ACC112 (cell line): Measurements from ENCODE around the gene BACH1.

ENCODE experiments used
- H2AFZ ChIP-seq: fragments of 200-600 bp; sonication (generic); one replicate; pipeline ENCODE4 v1.6.0; 2017; ENCODE audit warnings: antibody characterized with exemption, low read length; ENCODE audit not compliant: unreplicated experiment
- H3K27ac ChIP-seq: fragments of 200-600 bp; sonication (generic); 2 replicates; pipeline ENCODE4 v1.5.1; 2014; ENCODE audit warnings: low read depth, mild to moderate bottlenecking, antibody characterized with exemption, low read length, moderate library complexity
- H3K27me3 ChIP-seq: fragments of 200-600 bp; sonication (generic); 2 replicates; pipeline ENCODE4 v1.6.1; 2014; ENCODE audit warnings: mild to moderate bottlenecking, antibody characterized with exemption, low read length, moderate library complexity, mixed read lengths; ENCODE audit not compliant: insufficient read depth
- H3K36me3 ChIP-seq: fragments of 200-600 bp; sonication (generic); 2 replicates; pipeline ENCODE4 v1.6.1; 2016; ENCODE audit warnings: mild to moderate bottlenecking, antibody characterized with exemption, low read length, moderate library complexity, mixed read lengths; ENCODE audit not compliant: insufficient read depth
- H3K4me1 ChIP-seq: fragments of 200-600 bp; sonication (generic); one replicate; pipeline ENCODE4 v1.6.1; 2016; ENCODE audit warnings: low read length, mixed read lengths; ENCODE audit not compliant: insufficient read depth, unreplicated experiment, control insufficient read depth
- H3K4me3 ChIP-seq: fragments of 200-600 bp; sonication (generic); 2 replicates; pipeline ENCODE4 v1.5.1; 2014; ENCODE audit warnings: mild to moderate bottlenecking, low read depth, low read length
- H3K79me2 ChIP-seq: fragments of 200-600 bp; sonication (generic); one replicate; pipeline ENCODE4 v1.6.0; 2016; ENCODE audit warnings: low read length; ENCODE audit not compliant: control insufficient read depth, unreplicated experiment, insufficient read depth

Gene BACH1

DNA sequence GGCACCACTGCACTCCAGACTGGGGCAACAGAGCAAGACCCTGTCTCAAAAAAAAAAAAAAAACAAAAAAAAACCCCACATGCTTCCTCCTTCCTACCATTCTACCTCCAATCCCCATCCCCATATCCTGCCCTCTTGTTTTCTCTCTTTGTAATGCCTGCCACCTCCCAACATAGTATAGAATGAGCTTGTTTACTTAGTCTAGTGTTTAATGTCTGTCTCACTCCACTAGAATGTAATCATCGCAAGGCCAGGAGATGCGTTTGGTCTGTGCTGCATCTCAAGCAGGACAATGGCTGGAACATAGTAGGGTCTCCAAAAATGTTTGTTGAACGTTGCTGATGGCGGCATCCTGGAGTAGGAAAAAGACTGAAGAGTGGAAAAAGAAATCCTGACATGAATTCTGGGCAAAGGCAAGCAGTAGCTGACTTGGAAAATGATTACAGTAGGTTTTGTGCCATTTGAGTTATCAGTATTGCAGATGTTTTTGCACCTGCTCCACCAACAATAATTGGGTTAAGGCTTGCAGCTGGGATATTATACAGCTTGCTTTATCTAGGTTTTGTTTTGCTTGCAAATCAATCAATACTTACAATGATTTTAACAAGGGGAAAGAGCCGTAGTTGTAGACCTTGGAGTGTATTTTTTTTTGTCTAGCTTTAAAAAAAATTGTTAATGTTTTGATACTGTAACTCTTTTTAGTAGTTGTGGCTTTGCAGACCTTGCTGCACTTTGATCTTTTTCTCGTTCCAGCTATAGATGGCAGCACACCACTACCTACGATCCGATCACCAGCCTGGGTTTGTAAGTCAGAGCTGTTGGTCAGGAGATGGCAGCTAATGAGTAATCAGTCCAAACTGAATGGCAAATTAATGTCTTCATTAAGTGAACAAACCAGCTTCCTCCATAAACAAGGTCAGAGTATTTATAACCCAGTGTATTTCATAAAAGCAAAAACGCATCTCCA lies 62.4 kb downstream of the BACH1 start:
- no peak overlapping the region for H3K27ac ChIP-seq
- H3K27me3 ChIP-seq, result no peaks in the 10 kb centered on the region
- H3K79me2 ChIP-seq, result no peaks in the 10 kb centered on the region
- no peak overlapping the region for H3K4me3 ChIP-seq
- H3K4me1 ChIP-seq, result peaks cover 5% of the 10 kb centered on the region
- no peak overlapping the region for H2AFZ ChIP-seq
- peaks cover 11% of the 10 kb centered on the region; the same call in 1 of the 2 replicates for H3K36me3 ChIP-seq

DNA sequence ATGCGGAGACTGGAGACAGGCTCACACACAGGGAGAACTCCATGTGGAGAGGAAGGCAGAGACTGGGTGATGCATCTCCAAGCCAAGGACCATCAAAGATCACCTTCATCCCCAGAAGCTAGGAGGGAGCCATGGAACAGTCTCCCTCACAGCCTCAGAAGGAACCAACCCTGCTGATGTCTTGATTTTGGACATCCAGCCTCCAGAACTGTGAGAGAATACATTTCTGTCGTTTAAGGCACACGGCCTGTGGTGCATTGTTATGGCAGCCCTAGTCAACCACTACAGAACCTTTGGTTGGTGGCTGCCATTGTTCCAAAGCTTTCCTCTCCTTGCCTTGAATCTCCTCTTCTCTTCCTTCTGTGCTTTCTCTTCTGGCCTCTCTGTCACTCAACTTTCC lies 64.0 kb downstream of the BACH1 start:
- H3K36me3 ChIP-seq, result peaks cover 15% of the 10 kb centered on the region; the same call in 1 of the 2 replicates
- H3K4me3 ChIP-seq, result no peak overlapping the region
- H3K79me2 ChIP-seq, result no peaks in the 10 kb centered on the region
- H3K4me1 ChIP-seq, result peaks cover 5% of the 10 kb centered on the region
- no peaks in the 10 kb centered on the region for H3K27me3 ChIP-seq
- no peak overlapping the region for H2AFZ ChIP-seq
- no peak overlapping the region for H3K27ac ChIP-seq

DNA sequence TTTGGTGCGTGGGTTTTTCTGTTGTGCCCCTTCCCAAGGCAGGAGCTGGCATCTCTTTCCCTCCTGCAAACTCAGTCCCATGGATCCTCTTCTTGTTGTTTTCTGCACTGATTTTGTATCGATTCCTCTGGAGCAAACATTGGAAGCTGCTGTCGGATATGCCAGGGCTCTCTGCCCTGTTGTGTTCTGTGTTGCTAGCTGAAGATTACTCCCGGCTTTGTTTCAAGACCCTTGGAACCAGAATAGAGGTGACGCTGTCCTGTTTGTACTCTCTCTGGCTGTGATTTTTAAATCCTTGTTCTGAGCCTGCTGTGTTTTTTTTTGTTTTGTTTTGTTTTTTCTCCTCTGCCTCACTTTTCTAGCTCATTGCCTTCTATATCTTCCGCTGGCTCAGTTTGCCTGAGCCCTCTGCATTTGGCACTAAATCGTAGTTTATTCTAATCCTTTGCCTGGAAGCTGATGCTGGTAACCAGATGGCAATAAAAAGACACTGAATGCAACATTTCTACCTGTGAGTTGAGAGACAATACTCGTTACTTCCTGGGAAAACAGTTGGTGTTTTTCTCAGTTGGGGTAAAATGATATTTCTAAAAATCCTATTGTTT lies 67.0 kb downstream of the BACH1 start:
- no peaks in the 10 kb centered on the region for H3K4me1 ChIP-seq
- no peak overlapping the region for H2AFZ ChIP-seq
- H3K36me3 ChIP-seq, result peaks cover 12% of the 10 kb centered on the region; the same call in 1 of the 2 replicates
- H3K27me3 ChIP-seq, result no peaks in the 10 kb centered on the region
- no peak overlapping the region for H3K27ac ChIP-seq
- H3K4me3 ChIP-seq, result no peak overlapping the region
- no peaks in the 10 kb centered on the region for H3K79me2 ChIP-seq

DNA sequence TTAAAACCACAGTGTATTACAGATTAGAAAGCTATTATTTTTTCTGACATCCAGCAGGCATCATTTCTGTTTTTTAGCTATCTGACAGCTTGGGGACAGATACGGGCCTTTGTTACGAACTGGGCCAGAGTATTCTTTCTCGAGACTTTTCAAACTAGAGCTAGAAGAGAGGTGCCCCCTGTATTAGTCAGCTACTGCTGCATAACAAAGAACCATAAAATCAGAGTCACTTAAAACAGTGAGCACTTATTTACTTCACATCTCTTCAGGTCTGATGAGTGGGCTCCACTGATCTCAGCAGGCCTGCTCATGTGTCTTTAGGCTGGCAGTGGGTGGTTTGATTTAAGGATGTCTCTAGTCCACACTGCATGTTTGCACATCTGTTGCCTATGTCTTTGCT lies 67.8 kb downstream of the BACH1 start:
- H3K4me3 ChIP-seq, result no peak overlapping the region
- peaks cover 9% of the 10 kb centered on the region; the same call in 1 of the 2 replicates for H3K36me3 ChIP-seq
- no peak overlapping the region for H2AFZ ChIP-seq
- H3K79me2 ChIP-seq, result no peaks in the 10 kb centered on the region
- no peaks in the 10 kb centered on the region for H3K27me3 ChIP-seq
- H3K4me1 ChIP-seq, result no peaks in the 10 kb centered on the region
- no peak overlapping the region for H3K27ac ChIP-seq

DNA sequence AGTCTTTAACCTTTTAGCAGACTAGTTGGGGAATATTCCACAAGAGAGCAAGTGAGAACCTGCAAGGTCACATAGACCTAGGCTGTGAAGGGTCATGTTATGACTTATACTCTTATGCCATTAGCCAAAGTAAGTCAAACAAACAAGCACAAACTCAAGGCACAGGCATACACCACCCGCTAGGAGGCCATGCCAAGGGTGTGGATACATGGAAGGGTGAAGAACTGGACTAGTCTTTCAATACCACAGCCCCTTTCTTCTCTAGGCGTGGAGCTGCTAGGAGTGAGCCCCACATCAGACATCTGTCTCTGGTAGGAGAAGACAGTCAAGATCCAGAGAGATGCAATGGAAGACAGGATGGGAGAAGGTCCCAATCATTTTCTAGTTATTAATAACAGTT lies 68.6 kb downstream of the BACH1 start:
- no peak overlapping the region for H3K4me3 ChIP-seq
- H3K4me1 ChIP-seq, result no peaks in the 10 kb centered on the region
- H3K79me2 ChIP-seq, result no peaks in the 10 kb centered on the region
- no peak overlapping the region for H3K27ac ChIP-seq
- H3K36me3 ChIP-seq, result peaks cover 7% of the 10 kb centered on the region; the same call in 1 of the 2 replicates
- H3K27me3 ChIP-seq, result no peaks in the 10 kb centered on the region
- no peak overlapping the region for H2AFZ ChIP-seq

GRCh38 chr21:29368906-29369305 lies 70.2 kb downstream of the BACH1 start:
- Histone ChIP-seq H3K4me3 (no peak overlapping the region), H3K27me3 (no peaks in the 10 kb centered on the region), H3K79me2 (no peaks in the 10 kb centered on the region), H2AFZ (no peak overlapping the region), H3K4me1 (no peaks in the 10 kb centered on the region), H3K27ac (no peak overlapping the region), H3K36me3 (peaks cover 10% of the 10 kb centered on the region; the same call in 1 of the 2 replicates)

- H3K27ac ChIP-seq, result no peak overlapping the region
These were observed 72.7 kb downstream of the BACH1 start for GRCh38 chr21:29371464-29371863.

GRCh38 chr21:29372063-29372802 lies 73.5 kb downstream of the BACH1 start:
- H3K36me3 ChIP-seq, result peaks cover 4% of the 10 kb centered on the region; the same call in 1 of the 2 replicates
- H3K27ac ChIP-seq, result no peak overlapping the region
- H3K27me3 ChIP-seq, result no peaks in the 10 kb centered on the region
- no peaks in the 10 kb centered on the region for H3K79me2 ChIP-seq
- H2AFZ ChIP-seq, result no peak overlapping the region
- no peak overlapping the region for H3K4me3 ChIP-seq
- no peaks in the 10 kb centered on the region for H3K4me1 ChIP-seq

More at GRCh38 chr21:29371464-29371863, 72.7 kb downstream of the BACH1 start:
- peaks cover 7% of the 10 kb centered on the region; the same call in 1 of the 2 replicates for H3K36me3 ChIP-seq
- H3K27me3 ChIP-seq, result no peaks in the 10 kb centered on the region
- H2AFZ ChIP-seq, result no peak overlapping the region
- H3K4me1 ChIP-seq, result no peaks in the 10 kb centered on the region
- H3K4me3 ChIP-seq, result no peak overlapping the region
- H3K79me2 ChIP-seq, result no peaks in the 10 kb centered on the region

DNA sequence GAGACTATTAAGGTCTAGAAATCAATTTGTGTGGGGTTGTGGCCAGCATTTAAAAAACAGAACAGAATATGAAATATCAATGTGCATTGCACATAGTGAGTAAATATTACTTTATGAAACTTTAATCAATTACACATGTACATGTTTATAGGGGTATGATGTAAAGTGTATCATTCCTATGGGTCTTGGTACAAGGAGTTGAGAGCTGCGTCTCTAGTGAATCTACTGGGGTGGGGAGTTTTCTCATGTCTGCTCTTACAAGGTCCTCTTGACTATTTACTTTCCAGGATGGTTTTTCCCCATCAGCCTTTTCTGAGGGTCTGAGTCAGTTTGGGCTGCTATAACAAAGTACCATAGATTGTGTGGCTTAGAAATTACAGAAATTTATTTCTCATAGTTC lies 75.8 kb downstream of the BACH1 start:
- Histone ChIP-seq H2AFZ (no peak overlapping the region), H3K4me1 (no peaks in the 10 kb centered on the region), H3K27me3 (no peaks in the 10 kb centered on the region), H3K79me2 (no peaks in the 10 kb centered on the region), H3K27ac (no peak overlapping the region), H3K4me3 (no peak overlapping the region), H3K36me3 (peaks cover 10% of the 10 kb centered on the region; the same call in 1 of the 2 replicates)

- no peak overlapping the region for H2AFZ ChIP-seq
- H3K4me3 ChIP-seq, result no peak overlapping the region
- peaks cover 13% of the 10 kb centered on the region; the same call in 1 of the 2 replicates for H3K36me3 ChIP-seq
These were observed 77.8 kb downstream of the BACH1 start for GRCh38 chr21:29376556-29376955.

More at GRCh38 chr21:29376556-29376955, 77.8 kb downstream of the BACH1 start:
- peaks cover 6% of the 10 kb centered on the region for H3K4me1 ChIP-seq
- no peaks in the 10 kb centered on the region for H3K27me3 ChIP-seq
- H3K27ac ChIP-seq, result no peak overlapping the region
- no peaks in the 10 kb centered on the region for H3K79me2 ChIP-seq
